HCT116 (cell line): ENCODE results near the gene MARCHF3. TPM values are rescaled to one million over a fixed set of nuclear protein-coding genes. Genes with fewer than 3 reads are reported as not detected.

ENCODE experiments used
- ATAC-seq: fragments of 200-7000 bp; cut with Tn5 transposase; 2 replicates; pipeline ENCODE4 v1.9.1; 2020; ENCODE audit warnings: mild to moderate bottlenecking, moderate library complexity
- BruUV-seq: library from RNA; stranded (reverse); fragments of 400-500 nt; replicated peaks from 2 replicates; lab custom pipeline; 2021; lab: Mats Ljungman, UMichigan
- CTCF ChIA-PET: fragments of 300-600 bp; sonication (Branson Sonifier 250); formaldehyde crosslinking; loops from one replicate; lab custom pipeline; 2021; ENCODE audit warnings: antibody characterized with exemption; lab: Charles Lee
- POLR2A ChIA-PET: fragments of 300-600, 350-600 bp; sonication (Branson Sonifier 250); formaldehyde crosslinking; loops from one replicate; lab custom pipeline; 2021; ENCODE audit warnings: antibody characterized with exemption; lab: Charles Lee
- RAD21 ChIA-PET, 2 experiments: fragments of 300-600 bp; sonication (Branson Sonifier 250); formaldehyde crosslinking; loops; one replicate each; lab custom pipeline; 2023; ENCODE audit warnings: low total read pairs in 2 of 2; ENCODE audit not compliant: uncharacterized antibody in 2 of 2, unreplicated experiment in 2 of 2, low non-redundant PET in 1 of 2; lab: Charles Lee
- DNase-seq: peaks from one replicate; pipeline ENCODE4 v3.0.0-alpha.2; 2010; ENCODE audit warnings: low read depth, low spot score
- H2AFZ ChIP-seq: fragments of 200-600 bp; shearing (Covaris generic), sonication (generic); 2 replicates; pipeline ENCODE4 v1.6.1; 2017; ENCODE audit warnings: low read depth, mixed run types, mixed read lengths, antibody characterized with exemption, low read length; ENCODE audit not compliant: poor library complexity, severe bottlenecking
- H3K27ac ChIP-seq: 2 replicates; pipeline ENCODE4 v1.5.1; 2012; ENCODE audit warnings: low read depth, low read length
- H3K27me3 ChIP-seq: fragments of 200-600 bp; sonication (generic); 2 replicates; pipeline ENCODE4 v1.6.1; 2016; ENCODE audit warnings: mixed run types, low read length, mixed read lengths; ENCODE audit not compliant: insufficient read depth
- H3K36me3 ChIP-seq, 2 experiments: fragments of 200-500 bp in 1 of 2; fragments of 200-600 bp in 1 of 2; sonication (Bioruptor generic) in 1 of 2; sonication (generic) in 1 of 2; 2 replicates each; pipeline versions ENCODE4 v1.5.1 to v1.6.1; 2014 to 2016; ENCODE audit warnings: low read length in 2 of 2, inconsistent platforms in 1 of 2, mixed read lengths in 1 of 2, mixed run types in 1 of 2; ENCODE audit not compliant: insufficient read depth in 2 of 2, control insufficient read depth in 1 of 2
- H3K4me1 ChIP-seq, 2 experiments: fragments of 200-600 bp in 1 of 2; sonication (generic) in 1 of 2; 2 replicates each; pipeline versions ENCODE4 v1.5.1 to v1.6.1; 2012 to 2017; ENCODE audit warnings: low read length in 2 of 2, inconsistent platforms in 1 of 2, mild to moderate bottlenecking in 1 of 2, mixed read lengths in 1 of 2, mixed run types in 1 of 2, moderate library complexity in 1 of 2; ENCODE audit not compliant: insufficient read depth in 2 of 2, control insufficient read depth in 1 of 2
- H3K4me2 ChIP-seq: fragments of 200-600 bp; sonication (generic); 2 replicates; pipeline ENCODE4 v1.6.1; 2017; ENCODE audit warnings: mixed run types, low read length, mixed read lengths
- H3K4me3 ChIP-seq, 2 experiments: fragments of 200-600 bp in 1 of 2; sonication (generic) in 1 of 2; replicated peaks in 1 of 2; 2 replicates each; pipeline ENCODE4 v1.5.1; 2011 to 2016; ENCODE audit warnings: low read length in 2 of 2, control low read depth in 1 of 2, low read depth in 1 of 2, mild to moderate bottlenecking in 1 of 2, mixed read lengths in 1 of 2, mixed run types in 1 of 2
- H3K79me2 ChIP-seq: fragments of 200-600 bp; sonication (generic); 2 replicates; pipeline ENCODE4 v1.6.1; 2017; ENCODE audit warnings: mild to moderate bottlenecking, mixed run types, low read length, moderate library complexity, mixed read lengths; ENCODE audit not compliant: insufficient read depth
- H3K9ac ChIP-seq: fragments of 200-600 bp; sonication (generic); 2 replicates; pipeline ENCODE4 v1.6.1; 2016; ENCODE audit warnings: low read length, mixed read lengths
- H3K9me2 ChIP-seq: fragments of 200-600 bp; sonication (generic), shearing (Covaris generic); 2 replicates; pipeline ENCODE4 v1.6.1; 2017; ENCODE audit warnings: mixed run types, mild to moderate bottlenecking, moderate library complexity; ENCODE audit not compliant: insufficient read depth
- H3K9me3 ChIP-seq, 2 experiments: fragments of 200-500 bp in 1 of 2; fragments of 200-600 bp in 1 of 2; sonication (Bioruptor generic) in 1 of 2; sonication (generic) in 1 of 2; 2 replicates each; pipeline ENCODE4 v1.6.1; 2014 to 2017; ENCODE audit warnings: low read length in 2 of 2, mixed read lengths in 2 of 2, inconsistent platforms in 1 of 2, low read depth in 1 of 2, mild to moderate bottlenecking in 1 of 2, mixed run types in 1 of 2, moderate library complexity in 1 of 2; ENCODE audit not compliant: control insufficient read depth in 1 of 2, insufficient read depth in 1 of 2
- H4K20me1 ChIP-seq: fragments of 200-600 bp; sonication (generic), shearing (Covaris generic); 2 replicates; pipeline ENCODE4 v1.6.1; 2017; ENCODE audit warnings: mixed run types, mild to moderate bottlenecking, moderate library complexity; ENCODE audit not compliant: insufficient read depth
- ATF3 ChIP-seq: IDR thresholded peaks from 2 replicates; pipeline ENCODE4 v1.6.1; 2012
- CEBPB ChIP-seq: IDR thresholded peaks from 2 replicates; pipeline ENCODE4 v1.6.1; 2012; ENCODE audit warnings: low read depth
- ELF1 ChIP-seq: IDR thresholded peaks from 2 replicates; pipeline ENCODE4 v1.6.1; 2012; ENCODE audit warnings: low read depth, borderline replicate concordance
- EZH2phosphoT487 ChIP-seq: fragments of 200-600 bp; IDR thresholded peaks from 2 replicates; pipeline ENCODE4 v1.6.1; 2018; ENCODE audit warnings: antibody characterized with exemption, borderline replicate concordance
- FOSL1 ChIP-seq: IDR thresholded peaks from 2 replicates; pipeline ENCODE4 v1.6.1; 2012; ENCODE audit warnings: low read depth
- MAX ChIP-seq: IDR thresholded peaks from 2 replicates; pipeline ENCODE4 v1.6.1; 2012
- REST ChIP-seq: IDR thresholded peaks from 2 replicates; pipeline ENCODE4 v1.6.1; 2012; ENCODE audit warnings: low read depth
- SIN3A ChIP-seq: IDR thresholded peaks from 2 replicates; pipeline ENCODE4 v1.6.1; 2012; ENCODE audit warnings: low read depth
- SRF ChIP-seq: IDR thresholded peaks from 2 replicates; pipeline ENCODE4 v1.6.1; 2012; ENCODE audit warnings: low read depth
- TCF7L2 ChIP-seq: IDR thresholded peaks from 2 replicates; pipeline ENCODE4 v1.7.0; 2011; ENCODE audit warnings: borderline replicate concordance, inconsistent platforms; ENCODE audit not compliant: insufficient read depth, insufficient read length; ENCODE audit errors: extremely low read depth
- ZFX ChIP-seq: fragments of 450-650 bp; IDR thresholded peaks from 2 replicates; pipeline ENCODE4 v1.6.1; 2017
- intact Hi-C: fragments of 100-400 bp; cut with micrococcal nuclease; formaldehyde crosslinking; loops from 2 replicates; pipeline ENCODE4 v1.10.0; 2022
- total RNA-seq: library from RNA; stranded (reverse); gene quantifications from one replicate; pipeline ENCODE4 v1.2.1, GENCODE V29; 2021; ENCODE audit not compliant: unreplicated experiment

The MARCHF3 gene
- total RNA-seq, 1 experiment from 2014 or later = 2.3 TPM

- H3K4me2 ChIP-seq = no peak overlapping the region
- H3K4me3 ChIP-seq = no peak overlapping the region
- H3K9me2 ChIP-seq = no peaks in the 10 kb centered on the region
- intact Hi-C loops = no loop called here
- POLR2A ChIA-PET = no interaction called here
- H3K4me1 ChIP-seq = 0 out of 4 replicates have a peak, but pooled peaks cover 0 to under 1% of the 10 kb centered on the region in 2 experiments
- H3K79me2 ChIP-seq = no peaks in the 10 kb centered on the region
- H3K27me3 ChIP-seq = no peaks in the 10 kb centered on the region
- BruUV-seq = no TSS peak
- ATAC-seq = no peak
- H2AFZ ChIP-seq = no peak overlapping the region
- CTCF ChIA-PET = no interaction called here
- TF ChIP-seq MAX (no peak), ATF3 (no peak), SIN3A (no peak), ZFX (no peak), EZH2phosphoT487 (no peak), REST (no peak), ELF1 (no peak), FOSL1 (no peak), CEBPB (no peak), SRF (no peak), TCF7L2 (no peak)
- no peaks in the 10 kb centered on the region for H3K9me3 ChIP-seq
- H3K36me3 ChIP-seq = no peaks in the 10 kb centered on the region
- RAD21 ChIA-PET = no interaction called here
- no peak for DNase-seq
- H3K9ac ChIP-seq = no peak overlapping the region
- no peaks in the 10 kb centered on the region for H4K20me1 ChIP-seq
- no peak overlapping the region for H3K27ac ChIP-seq
Measured at GRCh38 chr5:126878634-126879033, 151.7 kb downstream of the MARCHF3 start.
